HG03521 (cell line): ENCODE results near the gene CEACAM5.
"Not testable (repeated sequence)": the region's sequence is repeated elsewhere in the genome, so short reads cannot be mapped to it uniquely, and the experiment has no call there.

Source experiments
- ATAC-seq: cut with Tn5 transposase; IDR thresholded peaks from one replicate; pipeline ENCODE4 v1.9.1; 2021; ENCODE audit warnings: mild to moderate bottlenecking, moderate library complexity; ENCODE audit not compliant: unreplicated experiment

CEACAM5 gene

DNA sequence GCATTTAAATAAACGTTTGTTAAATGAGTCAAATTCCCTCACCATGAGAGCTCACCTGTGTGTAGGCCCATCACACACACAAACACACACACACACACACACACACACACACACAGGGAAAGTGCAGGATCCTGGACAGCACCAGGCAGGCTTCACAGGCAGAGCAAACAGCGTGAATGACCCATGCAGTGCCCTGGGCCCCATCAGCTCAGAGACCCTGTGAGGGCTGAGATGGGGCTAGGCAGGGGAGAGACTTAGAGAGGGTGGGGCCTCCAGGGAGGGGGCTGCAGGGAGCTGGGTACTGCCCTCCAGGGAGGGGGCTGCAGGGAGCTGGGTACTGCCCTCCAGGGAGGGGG lies 8.5 kb upstream of the CEACAM5 start:
- ATAC-seq, result no peak

DNA sequence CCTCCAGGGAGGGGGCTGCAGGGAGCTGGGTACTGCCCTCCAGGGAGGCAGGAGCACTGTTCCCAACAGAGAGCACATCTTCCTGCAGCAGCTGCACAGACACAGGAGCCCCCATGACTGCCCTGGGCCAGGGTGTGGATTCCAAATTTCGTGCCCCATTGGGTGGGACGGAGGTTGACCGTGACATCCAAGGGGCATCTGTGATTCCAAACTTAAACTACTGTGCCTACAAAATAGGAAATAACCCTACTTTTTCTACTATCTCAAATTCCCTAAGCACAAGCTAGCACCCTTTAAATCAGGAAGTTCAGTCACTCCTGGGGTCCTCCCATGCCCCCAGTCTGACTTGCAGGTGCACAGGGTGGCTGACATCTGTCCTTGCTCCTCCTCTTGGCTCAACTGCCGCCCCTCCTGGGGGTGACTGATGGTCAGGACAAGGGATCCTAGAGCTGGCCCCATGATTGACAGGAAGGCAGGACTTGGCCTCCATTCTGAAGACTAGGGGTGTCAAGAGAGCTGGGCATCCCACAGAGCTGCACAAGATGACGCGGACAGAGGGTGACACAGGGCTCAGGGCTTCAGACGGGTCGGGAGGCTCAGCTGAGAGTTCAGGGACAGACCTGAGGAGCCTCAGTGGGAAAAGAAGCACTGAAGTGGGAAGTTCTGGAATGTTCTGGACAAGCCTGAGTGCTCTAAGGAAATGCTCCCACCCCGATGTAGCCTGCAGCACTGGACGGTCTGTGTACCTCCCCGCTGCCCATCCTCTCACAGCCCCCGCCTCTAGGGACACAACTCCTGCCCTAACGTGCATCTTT lies 7.8 kb upstream of the CEACAM5 start:
- ATAC-seq, result no peak

DNA sequence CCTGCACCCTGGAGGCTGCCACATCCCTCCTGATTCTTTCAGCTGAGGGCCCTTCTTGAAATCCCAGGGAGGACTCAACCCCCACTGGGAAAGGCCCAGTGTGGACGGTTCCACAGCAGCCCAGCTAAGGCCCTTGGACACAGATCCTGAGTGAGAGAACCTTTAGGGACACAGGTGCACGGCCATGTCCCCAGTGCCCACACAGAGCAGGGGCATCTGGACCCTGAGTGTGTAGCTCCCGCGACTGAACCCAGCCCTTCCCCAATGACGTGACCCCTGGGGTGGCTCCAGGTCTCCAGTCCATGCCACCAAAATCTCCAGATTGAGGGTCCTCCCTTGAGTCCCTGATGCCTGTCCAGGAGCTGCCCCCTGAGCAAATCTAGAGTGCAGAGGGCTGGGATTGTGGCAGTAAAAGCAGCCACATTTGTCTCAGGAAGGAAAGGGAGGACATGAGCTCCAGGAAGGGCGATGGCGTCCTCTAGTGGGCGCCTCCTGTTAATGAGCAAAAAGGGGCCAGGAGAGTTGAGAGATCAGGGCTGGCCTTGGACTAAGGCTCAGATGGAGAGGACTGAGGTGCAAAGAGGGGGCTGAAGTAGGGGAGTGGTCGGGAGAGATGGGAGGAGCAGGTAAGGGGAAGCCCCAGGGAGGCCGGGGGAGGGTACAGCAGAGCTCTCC lies 6.9 kb upstream of the CEACAM5 start:
- ATAC-seq, result no peak

DNA sequence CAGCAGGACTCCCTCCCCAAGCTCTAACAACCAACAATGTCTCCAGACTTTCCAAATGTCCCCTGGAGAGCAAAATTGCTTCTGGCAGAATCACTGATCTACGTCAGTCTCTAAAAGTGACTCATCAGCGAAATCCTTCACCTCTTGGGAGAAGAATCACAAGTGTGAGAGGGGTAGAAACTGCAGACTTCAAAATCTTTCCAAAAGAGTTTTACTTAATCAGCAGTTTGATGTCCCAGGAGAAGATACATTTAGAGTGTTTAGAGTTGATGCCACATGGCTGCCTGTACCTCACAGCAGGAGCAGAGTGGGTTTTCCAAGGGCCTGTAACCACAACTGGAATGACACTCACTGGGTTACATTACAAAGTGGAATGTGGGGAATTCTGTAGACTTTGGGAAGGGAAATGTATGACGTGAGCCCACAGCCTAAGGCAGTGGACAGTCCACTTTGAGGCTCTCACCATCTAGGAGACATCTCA lies 6.2 kb upstream of the CEACAM5 start:
- no peak for ATAC-seq

DNA sequence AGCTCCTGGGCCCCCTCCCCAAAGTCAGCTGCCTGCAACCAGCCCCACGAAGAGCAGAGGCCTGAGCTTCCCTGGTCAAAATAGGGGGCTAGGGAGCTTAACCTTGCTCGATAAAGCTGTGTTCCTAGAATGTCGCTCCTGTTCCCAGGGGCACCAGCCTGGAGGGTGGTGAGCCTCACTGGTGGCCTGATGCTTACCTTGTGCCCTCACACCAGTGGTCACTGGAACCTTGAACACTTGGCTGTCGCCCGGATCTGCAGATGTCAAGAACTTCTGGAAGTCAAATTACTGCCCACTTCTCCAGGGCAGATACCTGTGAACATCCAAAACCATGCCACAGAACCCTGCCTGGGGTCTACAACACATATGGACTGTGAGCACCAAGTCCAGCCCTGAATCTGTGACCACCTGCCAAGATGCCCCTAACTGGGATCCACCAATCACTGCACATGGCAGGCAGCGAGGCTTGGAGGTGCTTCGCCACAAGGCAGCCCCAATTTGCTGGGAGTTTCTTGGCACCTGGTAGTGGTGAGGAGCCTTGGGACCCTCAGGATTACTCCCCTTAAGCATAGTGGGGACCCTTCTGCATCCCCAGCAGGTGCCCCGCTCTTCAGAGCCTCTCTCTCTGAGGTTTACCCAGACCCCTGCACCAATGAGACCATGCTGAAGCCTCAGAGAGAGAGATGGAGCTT lies 4.7 kb upstream of the CEACAM5 start:
- no peak for ATAC-seq

DNA sequence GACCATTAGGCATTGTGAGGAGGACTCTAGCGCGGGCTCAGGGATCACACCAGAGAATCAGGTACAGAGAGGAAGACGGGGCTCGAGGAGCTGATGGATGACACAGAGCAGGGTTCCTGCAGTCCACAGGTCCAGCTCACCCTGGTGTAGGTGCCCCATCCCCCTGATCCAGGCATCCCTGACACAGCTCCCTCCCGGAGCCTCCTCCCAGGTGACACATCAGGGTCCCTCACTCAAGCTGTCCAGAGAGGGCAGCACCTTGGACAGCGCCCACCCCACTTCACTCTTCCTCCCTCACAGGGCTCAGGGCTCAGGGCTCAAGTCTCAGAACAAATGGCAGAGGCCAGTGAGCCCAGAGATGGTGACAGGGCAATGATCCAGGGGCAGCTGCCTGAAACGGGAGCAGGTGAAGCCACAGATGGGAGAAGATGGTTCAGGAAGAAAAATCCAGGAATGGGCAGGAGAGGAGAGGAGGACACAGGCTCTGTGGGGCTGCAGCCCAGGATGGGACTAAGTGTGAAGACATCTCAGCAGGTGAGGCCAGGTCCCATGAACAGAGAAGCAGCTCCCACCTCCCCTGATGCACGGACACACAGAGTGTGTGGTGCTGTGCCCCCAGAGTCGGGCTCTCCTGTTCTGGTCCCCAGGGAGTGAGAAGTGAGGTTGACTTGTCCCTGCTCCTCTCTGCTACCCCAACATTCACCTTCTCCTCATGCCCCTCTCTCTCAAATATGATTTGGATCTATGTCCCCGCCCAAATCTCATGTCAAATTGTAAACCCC lies 2.8 kb upstream of the CEACAM5 start:
- ATAC-seq, result no peak

DNA sequence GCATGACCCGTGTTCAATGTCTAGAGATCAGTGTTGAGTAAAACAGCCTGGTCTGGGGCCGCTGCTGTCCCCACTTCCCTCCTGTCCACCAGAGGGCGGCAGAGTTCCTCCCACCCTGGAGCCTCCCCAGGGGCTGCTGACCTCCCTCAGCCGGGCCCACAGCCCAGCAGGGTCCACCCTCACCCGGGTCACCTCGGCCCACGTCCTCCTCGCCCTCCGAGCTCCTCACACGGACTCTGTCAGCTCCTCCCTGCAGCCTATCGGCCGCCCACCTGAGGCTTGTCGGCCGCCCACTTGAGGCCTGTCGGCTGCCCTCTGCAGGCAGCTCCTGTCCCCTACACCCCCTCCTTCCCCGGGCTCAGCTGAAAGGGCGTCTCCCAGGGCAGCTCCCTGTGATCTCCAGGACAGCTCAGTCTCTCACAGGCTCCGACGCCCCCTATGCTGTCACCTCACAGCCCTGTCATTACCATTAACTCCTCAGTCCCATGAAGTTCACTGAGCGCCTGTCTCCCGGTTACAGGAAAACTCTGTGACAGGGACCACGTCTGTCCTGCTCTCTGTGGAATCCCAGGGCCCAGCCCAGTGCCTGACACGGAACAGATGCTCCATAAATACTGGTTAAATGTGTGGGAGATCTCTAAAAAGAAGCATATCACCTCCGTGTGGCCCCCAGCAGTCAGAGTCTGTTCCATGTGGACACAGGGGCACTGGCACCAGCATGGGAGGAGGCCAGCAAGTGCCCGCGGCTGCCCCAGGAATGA lies 1.5 kb upstream of the CEACAM5 start:
- no peak for ATAC-seq

DNA sequence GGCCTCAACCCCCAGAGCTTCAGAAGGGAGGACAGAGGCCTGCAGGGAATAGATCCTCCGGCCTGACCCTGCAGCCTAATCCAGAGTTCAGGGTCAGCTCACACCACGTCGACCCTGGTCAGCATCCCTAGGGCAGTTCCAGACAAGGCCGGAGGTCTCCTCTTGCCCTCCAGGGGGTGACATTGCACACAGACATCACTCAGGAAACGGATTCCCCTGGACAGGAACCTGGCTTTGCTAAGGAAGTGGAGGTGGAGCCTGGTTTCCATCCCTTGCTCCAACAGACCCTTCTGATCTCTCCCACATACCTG lies 969 bp upstream of the CEACAM5 start:
- ATAC-seq, result no peak

DNA sequence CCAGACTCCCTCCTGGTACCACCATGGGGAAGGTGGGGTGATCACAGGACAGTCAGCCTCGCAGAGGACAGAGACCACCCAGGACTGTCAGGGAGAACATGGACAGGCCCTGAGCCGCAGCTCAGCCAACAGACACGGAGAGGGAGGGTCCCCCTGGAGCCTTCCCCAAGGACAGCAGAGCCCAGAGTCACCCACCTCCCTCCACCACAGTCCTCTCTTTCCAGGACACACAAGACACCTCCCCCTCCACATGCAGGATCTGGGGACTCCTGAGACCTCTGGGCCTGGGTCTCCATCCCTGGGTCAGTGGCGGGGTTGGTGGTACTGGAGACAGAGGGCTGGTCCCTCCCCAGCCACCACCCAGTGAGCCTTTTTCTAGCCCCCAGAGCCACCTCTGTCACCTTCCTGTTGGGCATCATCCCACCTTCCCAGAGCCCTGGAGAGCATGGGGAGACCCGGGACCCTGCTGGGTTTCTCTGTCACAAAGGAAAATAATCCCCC lies 505 bp upstream of the CEACAM5 start:
- ATAC-seq, result no peak

DNA sequence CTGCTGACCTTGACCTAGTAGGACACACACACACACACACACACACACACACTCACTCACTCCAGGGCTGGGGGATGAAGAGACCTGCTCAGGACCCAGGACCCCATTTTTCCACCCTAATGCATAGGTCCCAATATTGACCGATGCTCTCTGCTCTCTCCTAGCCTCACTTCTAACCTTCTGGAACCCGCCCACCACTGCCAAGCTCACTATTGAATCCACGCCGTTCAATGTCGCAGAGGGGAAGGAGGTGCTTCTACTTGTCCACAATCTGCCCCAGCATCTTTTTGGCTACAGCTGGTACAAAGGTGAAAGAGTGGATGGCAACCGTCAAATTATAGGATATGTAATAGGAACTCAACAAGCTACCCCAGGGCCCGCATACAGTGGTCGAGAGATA lies 1.1 kb downstream of the CEACAM5 start:
- not testable (repeated sequence) for ATAC-seq

DNA sequence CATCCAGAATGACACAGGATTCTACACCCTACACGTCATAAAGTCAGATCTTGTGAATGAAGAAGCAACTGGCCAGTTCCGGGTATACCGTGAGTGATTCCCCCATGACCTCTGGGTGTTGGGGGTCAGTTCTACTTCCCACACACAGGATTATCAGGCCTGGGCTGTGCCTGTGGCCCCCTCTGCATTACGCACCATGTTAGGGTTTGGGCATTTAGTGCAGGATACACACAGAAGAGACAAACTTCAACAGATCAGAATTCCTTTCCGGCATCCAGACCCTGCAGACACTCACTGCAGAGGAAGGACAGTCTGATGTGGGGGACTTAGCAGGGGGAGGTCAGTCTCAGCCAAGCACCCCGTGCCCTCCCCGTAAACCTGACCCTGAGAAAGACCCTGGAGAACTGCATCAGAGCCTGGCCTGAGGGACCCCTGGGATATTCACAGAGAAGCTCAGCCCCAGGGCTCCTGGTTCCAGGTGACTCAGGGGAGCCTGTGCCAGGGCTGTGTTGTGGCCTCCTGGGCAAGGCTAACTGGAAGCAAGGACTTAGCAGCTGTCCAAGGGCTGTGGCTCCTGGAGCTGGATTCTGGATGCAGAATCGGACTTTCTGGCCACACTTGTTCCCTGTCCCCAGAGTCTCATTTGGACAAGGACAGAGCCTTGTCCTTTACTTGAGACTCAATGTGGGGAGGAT lies 1.7 kb downstream of the CEACAM5 start:
- no peak for ATAC-seq

DNA sequence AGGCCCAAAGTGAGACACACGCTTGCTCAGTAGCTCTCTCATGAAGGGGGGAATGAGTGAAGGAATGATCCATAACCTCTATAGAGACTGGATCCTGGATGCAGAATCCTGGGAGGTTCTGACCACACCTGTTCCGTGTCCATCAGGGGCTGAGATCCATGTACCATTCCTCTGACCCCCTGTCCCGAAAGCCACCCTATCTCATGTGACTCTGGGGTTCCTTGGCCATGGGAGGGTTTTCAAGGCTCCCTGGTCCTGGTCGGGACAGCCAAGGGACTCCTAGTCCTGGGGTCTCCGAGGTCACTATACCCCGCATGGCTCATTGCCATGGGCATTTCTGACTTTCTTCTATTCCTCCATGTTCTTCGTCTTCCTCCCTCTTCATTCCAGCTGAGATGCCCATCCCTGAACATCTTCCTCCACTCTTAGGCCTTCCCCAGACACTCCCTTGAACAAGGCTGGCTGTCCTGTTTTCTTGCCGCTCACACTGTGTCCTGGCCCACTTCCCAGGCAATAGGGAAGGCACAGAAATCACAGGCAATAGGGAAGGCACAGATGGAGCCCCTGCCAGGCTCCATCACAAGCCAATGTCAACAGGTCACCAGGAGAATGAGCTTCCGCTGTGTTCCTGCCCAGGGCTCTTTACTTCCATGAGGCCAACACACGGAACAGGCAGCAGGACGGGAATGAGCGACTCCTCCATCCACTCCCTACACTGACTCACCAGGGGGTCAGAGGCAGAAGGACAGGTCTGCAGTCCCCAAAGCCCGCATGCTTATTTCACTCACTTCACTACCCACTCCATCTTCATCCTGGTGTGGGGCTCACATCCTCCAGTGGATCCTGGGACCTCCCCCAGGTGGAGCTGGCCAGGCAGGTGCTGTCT lies 3.2 kb downstream of the CEACAM5 start:
- ATAC-seq, result no peak

DNA sequence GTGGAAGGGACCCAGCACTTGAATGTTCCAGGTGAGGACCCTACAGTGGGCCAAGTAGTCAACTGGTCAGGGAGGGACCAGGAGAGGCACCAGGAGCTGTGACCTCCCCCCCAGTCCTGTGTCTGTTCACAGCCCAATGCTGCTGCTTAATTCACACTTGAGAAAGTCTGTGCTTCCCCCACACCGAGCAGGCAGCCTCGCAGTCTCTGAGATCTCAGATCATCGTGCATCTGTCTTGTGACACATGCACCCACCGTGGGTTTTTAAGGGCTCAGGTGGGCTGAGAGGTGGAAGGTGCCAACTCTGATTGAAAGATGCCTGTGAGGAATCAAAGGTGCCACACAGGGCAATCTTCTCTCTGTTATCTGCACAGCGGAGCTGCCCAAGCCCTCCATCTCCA lies 6.2 kb downstream of the CEACAM5 start:
- ATAC-seq, result no peak

DNA sequence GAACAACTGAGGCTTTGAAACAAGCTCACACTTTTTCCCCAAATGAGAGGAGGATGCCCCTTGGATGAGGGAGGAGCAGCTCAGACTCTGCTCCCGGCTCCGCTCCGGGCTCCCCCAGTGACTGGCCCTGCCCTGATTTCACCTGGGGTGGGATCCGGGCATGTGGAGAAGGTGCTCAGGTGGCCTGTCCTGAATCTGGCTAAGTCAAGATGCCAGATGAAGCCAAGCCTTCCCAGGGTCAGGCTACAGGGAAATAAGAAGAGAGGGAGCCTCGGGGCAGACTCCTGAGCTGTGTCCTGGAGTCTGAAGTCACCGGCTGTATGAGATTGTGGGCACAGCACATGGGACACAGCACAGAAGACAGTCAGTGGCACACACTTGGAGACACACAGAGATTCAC lies 10.3 kb downstream of the CEACAM5 start:
- ATAC-seq, result no peak

DNA sequence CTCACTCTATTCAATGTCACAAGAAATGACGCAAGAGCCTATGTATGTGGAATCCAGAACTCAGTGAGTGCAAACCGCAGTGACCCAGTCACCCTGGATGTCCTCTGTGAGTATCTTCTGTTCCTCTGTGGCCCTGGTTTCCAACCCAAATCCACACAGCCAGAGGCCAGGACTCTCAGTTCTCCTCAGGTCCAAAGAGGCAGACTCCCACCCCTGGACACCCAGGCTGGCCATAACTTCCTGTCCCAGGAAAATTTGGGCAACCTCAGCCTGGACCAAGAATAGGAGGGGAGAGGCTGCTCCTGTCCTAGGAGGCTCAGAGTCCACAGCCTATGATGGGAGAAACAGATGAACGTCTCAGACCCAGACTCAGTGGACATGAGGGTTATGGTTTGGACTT lies 11.7 kb downstream of the CEACAM5 start:
- ATAC-seq, result no peak

DNA sequence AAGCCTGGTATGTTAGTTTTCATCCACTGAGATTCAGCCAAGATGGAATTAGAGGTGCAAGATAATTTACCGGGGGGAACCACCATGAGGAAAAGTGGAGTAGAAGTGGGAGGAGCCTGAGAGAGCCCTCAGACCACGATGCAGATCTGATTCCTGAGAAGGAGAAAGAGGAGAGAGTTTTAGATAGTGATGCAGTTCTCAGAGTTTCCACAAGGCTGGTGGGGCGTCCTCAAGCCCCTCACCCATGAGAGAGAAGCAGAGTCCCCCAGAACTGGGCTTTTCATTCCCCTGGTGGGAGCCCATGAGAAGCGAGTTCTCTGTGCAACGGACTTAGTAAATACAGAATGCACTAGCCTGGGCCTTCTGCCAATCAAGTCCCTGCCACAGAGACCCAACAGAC lies 18.1 kb downstream of the CEACAM5 start:
- no peak for ATAC-seq

DNA sequence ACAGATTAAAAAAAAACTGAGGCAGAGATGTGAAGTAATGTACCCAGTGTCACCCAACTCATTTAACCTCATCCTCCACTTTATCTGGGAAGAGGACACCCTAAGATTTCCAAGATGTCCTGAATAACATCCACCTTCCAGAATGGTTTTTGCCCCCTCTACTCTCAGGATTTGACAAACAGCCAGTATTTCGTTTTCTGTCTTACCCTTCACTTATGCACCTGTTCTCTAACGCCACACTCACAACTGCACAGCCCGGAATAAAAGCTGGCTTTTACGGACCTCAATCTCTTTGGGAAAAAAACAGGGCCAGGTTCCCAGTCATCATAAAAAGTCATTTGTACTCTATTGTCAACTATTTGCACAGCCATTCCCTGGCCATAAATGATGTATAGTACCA lies 25.7 kb downstream of the CEACAM5 start:
- no peak for ATAC-seq

DNA sequence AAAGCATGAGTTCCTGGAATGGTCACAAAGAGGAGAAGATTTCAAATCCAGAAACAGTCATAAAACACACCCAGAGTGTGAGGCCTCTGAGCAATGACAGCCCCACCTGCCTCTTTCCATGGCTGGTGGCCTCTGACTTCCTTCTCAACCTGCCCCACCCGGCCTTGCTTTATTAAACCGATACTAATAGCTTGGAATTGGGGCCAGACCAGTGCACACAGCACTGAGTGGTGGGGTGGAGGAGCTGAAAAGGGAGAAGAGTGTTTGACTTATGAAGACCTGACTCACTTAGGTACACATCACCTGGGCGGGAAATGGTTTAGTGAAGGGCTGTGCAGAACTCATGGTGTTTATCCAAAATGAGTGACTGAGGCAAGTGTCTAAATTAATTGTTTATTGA lies 26.2 kb downstream of the CEACAM5 start:
- ATAC-seq, result no peak

DNA sequence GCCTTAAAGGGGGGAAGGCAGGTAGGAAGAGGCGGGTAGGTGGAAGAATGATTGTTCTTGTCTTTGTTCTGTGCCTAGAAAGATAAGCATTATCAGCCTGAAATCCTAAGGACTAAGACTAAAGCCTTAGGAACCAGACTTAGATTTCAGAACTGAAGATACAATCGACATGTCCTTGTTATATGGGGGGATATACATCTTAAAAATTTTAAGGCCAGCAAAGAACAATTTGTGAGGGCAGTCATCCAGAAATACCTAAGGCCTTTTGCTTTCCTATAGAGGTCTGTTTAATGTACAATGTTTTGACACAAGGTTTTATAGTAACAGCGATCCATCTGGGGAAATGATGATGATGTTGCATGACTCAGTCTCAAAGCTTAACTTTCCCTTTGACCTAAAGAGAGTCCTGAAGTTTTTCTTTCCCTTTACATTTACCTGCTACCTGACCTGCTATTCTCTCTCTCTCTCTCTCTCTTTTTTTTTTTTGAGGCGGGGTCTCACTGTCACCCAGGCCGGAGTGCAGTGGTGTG lies 26.7 kb downstream of the CEACAM5 start:
- no peak for ATAC-seq
